K562 (cell line): Measurements from ENCODE around the gene GDF15. TPM values are rescaled to one million over a fixed set of nuclear protein-coding genes. Genes with fewer than 3 reads are reported as not detected.

Experiments
- ARID1B ChIP-seq: fragments of 450-650 bp; IDR thresholded peaks from 2 replicates; pipeline ENCODE4 v1.6.1; 2016; ENCODE audit warnings: antibody characterized with exemption, mild to moderate bottlenecking, inconsistent platforms
- HNRNPUL1 ChIP-seq: fragments of 200-400 bp; formaldehyde crosslinking; IDR thresholded peaks from 2 replicates; pipeline ENCODE4 v1.6.1; 2017; ENCODE audit warnings: low read length
- MCM7 ChIP-seq, 2 experiments: fragments of 450-650 bp; IDR thresholded peaks; 2 replicates each; pipeline ENCODE4 v1.6.1; 2016 to 2018
- POLR3G ChIP-seq: IDR thresholded peaks from 2 replicates; pipeline ENCODE4 v1.6.1; 2011; ENCODE audit not compliant: insufficient read length, insufficient replicate concordance; ENCODE audit errors: extremely low read depth
- RAD51 ChIP-seq: fragments of 450-650 bp; IDR thresholded peaks from 2 replicates; pipeline ENCODE4 v1.7.1; 2016; ENCODE audit warnings: low read depth, mild to moderate bottlenecking, borderline replicate concordance
- RFX1 ChIP-seq: fragments of 450-650 bp; IDR thresholded peaks from 2 replicates; pipeline ENCODE4 v1.6.1; 2016; ENCODE audit warnings: mild to moderate bottlenecking, moderate library complexity
- ZNF184 ChIP-seq: sonication (generic); formaldehyde crosslinking; IDR thresholded peaks from 2 replicates; pipeline ENCODE4 v1.5.0; 2020; ENCODE audit warnings: missing genetic modification reagents
- ZNF830 ChIP-seq: fragments of 250-450 bp; sonication (Bioruptor Pico); IDR thresholded peaks from 2 replicates; pipeline ENCODE4 v1.5.0; 2021; ENCODE audit warnings: mild to moderate bottlenecking
- polyA plus RNA-seq, 8 experiments: library from polyadenylated mRNA; depleted of rRNA in 4 of 8; stranded (reverse) in 5 of 8; unstranded in 3 of 8; fragments of >200 nt; fragmentation: Nextera tagmentation in 2 of 8; fragmentation: Illumina TruSeq in 1 of 8; extraction: Ambion mirVana in 2 of 8; extraction: Trizol in 1 of 8; gene quantifications; 2 replicates each; pipeline versions ENCODE4 v1.2.1 to v1.2.3, GENCODE V29; 2011 to 2014; ENCODE audit warnings: inconsistent platforms in 1 of 8, missing spikeins in 1 of 8
- total RNA-seq, 7 experiments: library from RNA; depleted of rRNA in 6 of 7; stranded (reverse); fragments of >200 nt in 6 of 7; fragmentation: Illumina TruSeq in 2 of 7; extraction: Trizol in 2 of 7; gene quantifications; 2 replicates each; pipeline versions ENCODE4 v1.2.1 to v1.2.3, GENCODE V29; 2011 to 2021; ENCODE audit warnings: low replicate concordance in 1 of 7
- TF ChIP-seq, protein P1 (sequence below), 2 experiments: fragments of 450-650 bp in 1 of 2; sonication (generic) in 1 of 2; formaldehyde crosslinking in 1 of 2; IDR thresholded peaks; 2 replicates each; pipeline versions ENCODE4 v1.7.1 to v1.9.0; 2016 to 2022; ENCODE audit warnings: inconsistent platforms in 1 of 2, mild to moderate bottlenecking in 1 of 2, missing genetic modification reagents in 1 of 2
- TF ChIP-seq, protein P2 (sequence below): conservative IDR thresholded peaks from 2 replicates; pipeline ENCODE4 v1.6.1; 2011; ENCODE audit warnings: low read depth, mild to moderate bottlenecking, low read length; ENCODE audit not compliant: control insufficient read depth
- TF ChIP-seq, protein P3 (sequence below), 2 experiments: fragments of 450-650 bp; conservative IDR thresholded peaks; 2 replicates each; pipeline ENCODE4 v1.6.1; 2017; ENCODE audit warnings: mild to moderate bottlenecking in 2 of 2, moderate library complexity in 2 of 2
- TF ChIP-seq, protein P4 (sequence below): fragments of 450-650 bp; formaldehyde crosslinking; IDR thresholded peaks from 2 replicates; pipeline ENCODE4 v1.4.0; 2022; ENCODE audit warnings: mild to moderate bottlenecking, moderate library complexity

The GDF15 gene
- total and polyA plus RNA-seq, 9 of the 15 experiments (the other 6 are each of a cell fraction or from before 2014, with no cell fraction given) = 2.3 to 82.4 (median 12.5) TPM

DNA sequence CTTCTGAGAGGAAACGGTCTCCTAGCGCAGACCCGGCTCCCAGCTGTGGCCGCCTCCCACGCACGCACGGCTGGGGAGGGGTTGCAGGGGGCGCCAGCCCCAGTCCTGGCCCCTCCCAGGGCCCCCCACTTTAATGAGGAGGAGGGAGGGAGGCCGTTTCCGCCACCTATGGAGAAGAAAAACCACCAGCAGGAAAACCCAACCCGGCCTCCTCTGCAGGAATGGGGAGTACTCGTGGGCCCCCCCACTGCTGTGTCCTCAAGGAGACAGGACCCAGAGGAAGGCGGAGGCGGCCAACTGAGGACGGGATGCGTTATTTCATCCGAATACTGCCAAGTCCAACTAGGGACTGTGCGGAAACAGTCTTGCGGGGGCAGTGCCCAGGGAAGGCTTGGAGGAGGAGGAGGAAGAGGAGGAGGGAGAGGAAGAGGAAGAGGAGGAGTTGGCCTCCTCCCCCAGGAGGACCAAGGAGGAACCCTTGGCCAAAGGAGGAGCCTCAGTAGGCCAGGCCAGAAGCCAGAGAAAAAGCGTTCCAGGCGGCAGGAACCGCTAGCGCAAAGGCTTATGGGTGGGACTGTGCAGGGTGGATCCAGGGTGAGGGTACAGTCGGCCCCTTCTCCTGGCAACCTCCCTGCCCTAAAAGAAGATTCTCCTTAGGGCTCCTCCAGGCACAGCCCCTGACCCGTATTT, 29.4 kb downstream of the GDF15 start (continued):
- TF ChIP-seq, protein P1, sequence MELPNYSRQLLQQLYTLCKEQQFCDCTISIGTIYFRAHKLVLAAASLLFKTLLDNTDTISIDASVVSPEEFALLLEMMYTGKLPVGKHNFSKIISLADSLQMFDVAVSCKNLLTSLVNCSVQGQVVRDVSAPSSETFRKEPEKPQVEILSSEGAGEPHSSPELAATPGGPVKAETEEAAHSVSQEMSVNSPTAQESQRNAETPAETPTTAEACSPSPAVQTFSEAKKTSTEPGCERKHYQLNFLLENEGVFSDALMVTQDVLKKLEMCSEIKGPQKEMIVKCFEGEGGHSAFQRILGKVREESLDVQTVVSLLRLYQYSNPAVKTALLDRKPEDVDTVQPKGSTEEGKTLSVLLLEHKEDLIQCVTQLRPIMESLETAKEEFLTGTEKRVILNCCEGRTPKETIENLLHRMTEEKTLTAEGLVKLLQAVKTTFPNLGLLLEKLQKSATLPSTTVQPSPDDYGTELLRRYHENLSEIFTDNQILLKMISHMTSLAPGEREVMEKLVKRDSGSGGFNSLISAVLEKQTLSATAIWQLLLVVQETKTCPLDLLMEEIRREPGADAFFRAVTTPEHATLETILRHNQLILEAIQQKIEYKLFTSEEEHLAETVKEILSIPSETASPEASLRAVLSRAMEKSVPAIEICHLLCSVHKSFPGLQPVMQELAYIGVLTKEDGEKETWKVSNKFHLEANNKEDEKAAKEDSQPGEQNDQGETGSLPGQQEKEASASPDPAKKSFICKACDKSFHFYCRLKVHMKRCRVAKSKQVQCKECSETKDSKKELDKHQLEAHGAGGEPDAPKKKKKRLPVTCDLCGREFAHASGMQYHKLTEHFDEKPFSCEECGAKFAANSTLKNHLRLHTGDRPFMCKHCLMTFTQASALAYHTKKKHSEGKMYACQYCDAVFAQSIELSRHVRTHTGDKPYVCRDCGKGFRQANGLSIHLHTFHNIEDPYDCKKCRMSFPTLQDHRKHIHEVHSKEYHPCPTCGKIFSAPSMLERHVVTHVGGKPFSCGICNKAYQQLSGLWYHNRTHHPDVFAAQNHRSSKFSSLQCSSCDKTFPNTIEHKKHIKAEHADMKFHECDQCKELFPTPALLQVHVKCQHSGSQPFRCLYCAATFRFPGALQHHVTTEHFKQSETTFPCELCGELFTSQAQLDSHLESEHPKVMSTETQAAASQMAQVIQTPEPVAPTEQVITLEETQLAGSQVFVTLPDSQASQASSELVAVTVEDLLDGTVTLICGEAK (IDR thresholded peaks at IDR 0.05) = peak; percentile 75
- TF ChIP-seq, protein P1 (CRISPR knock-in tag; IDR thresholded peaks at IDR 0.05) = no peak
- TF ChIP-seq HNRNPUL1 (no peak), ZNF184 (CRISPR knock-in tag) (no peak), ARID1B (peak; percentile 71; the same call in 1 of the 2 replicates), MCM7 (IDR thresholded peaks at IDR 0.05) (no peak), RAD51 (no peak), POLR3G (no peak), RFX1 (no peak), ZNF830 (CRISPR knock-in tag) (no peak)
- TF ChIP-seq, protein P2, sequence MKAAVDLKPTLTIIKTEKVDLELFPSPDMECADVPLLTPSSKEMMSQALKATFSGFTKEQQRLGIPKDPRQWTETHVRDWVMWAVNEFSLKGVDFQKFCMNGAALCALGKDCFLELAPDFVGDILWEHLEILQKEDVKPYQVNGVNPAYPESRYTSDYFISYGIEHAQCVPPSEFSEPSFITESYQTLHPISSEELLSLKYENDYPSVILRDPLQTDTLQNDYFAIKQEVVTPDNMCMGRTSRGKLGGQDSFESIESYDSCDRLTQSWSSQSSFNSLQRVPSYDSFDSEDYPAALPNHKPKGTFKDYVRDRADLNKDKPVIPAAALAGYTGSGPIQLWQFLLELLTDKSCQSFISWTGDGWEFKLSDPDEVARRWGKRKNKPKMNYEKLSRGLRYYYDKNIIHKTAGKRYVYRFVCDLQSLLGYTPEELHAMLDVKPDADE = no peak; the same call in 1 of the 2 replicates
- TF ChIP-seq, protein P3, sequence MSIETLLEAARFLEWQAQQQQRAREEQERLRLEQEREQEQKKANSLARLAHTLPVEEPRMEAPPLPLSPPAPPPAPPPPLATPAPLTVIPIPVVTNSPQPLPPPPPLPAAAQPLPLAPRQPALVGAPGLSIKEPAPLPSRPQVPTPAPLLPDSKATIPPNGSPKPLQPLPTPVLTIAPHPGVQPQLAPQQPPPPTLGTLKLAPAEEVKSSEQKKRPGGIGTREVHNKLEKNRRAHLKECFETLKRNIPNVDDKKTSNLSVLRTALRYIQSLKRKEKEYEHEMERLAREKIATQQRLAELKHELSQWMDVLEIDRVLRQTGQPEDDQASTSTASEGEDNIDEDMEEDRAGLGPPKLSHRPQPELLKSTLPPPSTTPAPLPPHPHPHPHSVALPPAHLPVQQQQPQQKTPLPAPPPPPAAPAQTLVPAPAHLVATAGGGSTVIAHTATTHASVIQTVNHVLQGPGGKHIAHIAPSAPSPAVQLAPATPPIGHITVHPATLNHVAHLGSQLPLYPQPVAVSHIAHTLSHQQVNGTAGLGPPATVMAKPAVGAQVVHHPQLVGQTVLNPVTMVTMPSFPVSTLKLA (conservative IDR thresholded peaks at IDR 0.05) = peak; percentile 64 to 67
- TF ChIP-seq, protein P4, sequence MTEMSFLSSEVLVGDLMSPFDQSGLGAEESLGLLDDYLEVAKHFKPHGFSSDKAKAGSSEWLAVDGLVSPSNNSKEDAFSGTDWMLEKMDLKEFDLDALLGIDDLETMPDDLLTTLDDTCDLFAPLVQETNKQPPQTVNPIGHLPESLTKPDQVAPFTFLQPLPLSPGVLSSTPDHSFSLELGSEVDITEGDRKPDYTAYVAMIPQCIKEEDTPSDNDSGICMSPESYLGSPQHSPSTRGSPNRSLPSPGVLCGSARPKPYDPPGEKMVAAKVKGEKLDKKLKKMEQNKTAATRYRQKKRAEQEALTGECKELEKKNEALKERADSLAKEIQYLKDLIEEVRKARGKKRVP (CRISPR knock-in tag) = peak; percentile 70; the same call in 1 of the 2 replicates
